Thoracic aorta (tissue), 2 donors: ENCODE measurements around the gene ICAM3. TPM values are rescaled to one million over a fixed set of nuclear protein-coding genes. Genes with fewer than 3 reads are reported as not detected.

Source experiments
- ATAC-seq: fragments of 150-250 bp; one replicate; pipeline ENCODE4 v1.8.0; 2017; ENCODE audit warnings: low read depth; ENCODE audit not compliant: insufficient number of reproducible peaks, low FRiP score
- DNase-seq: peaks from one replicate; pipeline ENCODE4 v3.0.0-alpha.2; 2020; ENCODE audit warnings: low spot score
- H3K27ac ChIP-seq, 2 donors: fragments of 200-600 bp; sonication (generic); 1 replicate in 1 of 2; 2 replicates in 1 of 2; pipeline ENCODE4 v1.5.1; 2016; ENCODE audit warnings: mild to moderate bottlenecking in 2 of 2, moderate library complexity in 2 of 2
- H3K27me3 ChIP-seq: fragments of 200-600 bp; sonication (generic); replicated peaks from 2 replicates; pipeline ENCODE4 v1.6.0; 2016; ENCODE audit warnings: mild to moderate bottlenecking; ENCODE audit not compliant: insufficient read depth
- H3K36me3 ChIP-seq: fragments of 200-600 bp; sonication (generic); one replicate; pipeline ENCODE4 v1.5.1; 2016
- H3K4me1 ChIP-seq, 2 donors: fragments of 200-600 bp; sonication (generic); 1 replicate in 1 of 2; 2 replicates in 1 of 2; pipeline versions ENCODE4 v1.5.1 to v1.6.0; 2016; ENCODE audit warnings: low read depth in 2 of 2, mild to moderate bottlenecking in 1 of 2; ENCODE audit not compliant: control insufficient read depth in 1 of 2
- H3K4me3 ChIP-seq: fragments of 200-600 bp; sonication (generic); 2 replicates; pipeline ENCODE4 v1.5.1; 2016; ENCODE audit warnings: mild to moderate bottlenecking
- H3K9me3 ChIP-seq: fragments of 200-600 bp; sonication (generic); 2 replicates; pipeline ENCODE4 v1.5.1; 2016
- CTCF ChIP-seq: fragments of 200-600 bp; sonication (generic); IDR thresholded peaks from one replicate; pipeline ENCODE4 v1.5.1; 2019; ENCODE audit warnings: antibody characterized with exemption
- total RNA-seq, 2 donors: library from RNA; depleted of rRNA; stranded (reverse); fragments of >200 nt; gene quantifications; one replicate each; pipeline versions ENCODE4 v1.1.0 to v1.2.3, GENCODE V29; 2016

Gene ICAM3
- total RNA-seq, 2 donors from 2014 or later = 3.5 to 8.0 TPM

GRCh38 chr19:10362259-10362658 lies 22.8 kb upstream of the ICAM3 start:
- Histone ChIP-seq H3K27me3 (no peaks in the 10 kb centered on the region), H3K27ac (no peak overlapping the region), H3K4me1 (no peaks in the 10 kb centered on the region), H3K36me3 (peaks cover 51% of the 10 kb centered on the region), H3K4me3 (no peak overlapping the region), H3K9me3 (no peaks in the 10 kb centered on the region)
- DNase-seq = no peak
- no peak for TF ChIP-seq CTCF
- ATAC-seq = no peak

- Histone ChIP-seq H3K27me3 (no peaks in the 10 kb centered on the region), H3K9me3 (no peaks in the 10 kb centered on the region), H3K4me3 (no peak overlapping the region), H3K36me3 (peaks cover 49% of the 10 kb centered on the region), H3K4me1 (no peaks in the 10 kb centered on the region), H3K27ac (no peak overlapping the region)
- no peak for DNase-seq
- TF ChIP-seq CTCF = no peak
- no peak for ATAC-seq
These were observed 22.2 kb upstream of the ICAM3 start for GRCh38 chr19:10361569-10362011.

DNA sequence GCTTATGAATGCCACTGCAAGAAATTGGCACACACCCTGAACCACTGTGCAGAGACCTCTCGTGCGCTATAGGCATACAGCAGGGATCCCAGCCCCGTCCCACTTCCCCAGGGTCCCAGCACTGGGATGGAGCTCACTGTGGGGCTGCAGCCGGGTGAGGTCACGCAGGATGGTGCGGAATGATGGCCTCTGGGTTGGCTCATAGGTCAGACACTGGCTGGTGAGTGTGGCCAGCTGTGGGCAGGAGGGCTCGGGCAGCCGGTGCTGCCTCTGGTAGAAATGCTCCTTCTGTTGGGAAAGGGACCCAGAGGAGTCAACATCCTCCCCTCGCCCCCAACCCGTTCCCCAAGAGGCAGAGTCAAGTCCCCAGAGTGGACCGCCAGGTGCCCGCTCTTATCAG lies 17.0 kb upstream of the ICAM3 start:
- Histone ChIP-seq H3K4me3 (no peak overlapping the region), H3K27ac (no peak overlapping the region), H3K9me3 (no peaks in the 10 kb centered on the region), H3K27me3 (no peaks in the 10 kb centered on the region), H3K4me1 (no peaks in the 10 kb centered on the region), H3K36me3 (peaks cover 45% of the 10 kb centered on the region)
- TF ChIP-seq CTCF = no peak
- ATAC-seq (no peak), DNase-seq (no peak)

DNA sequence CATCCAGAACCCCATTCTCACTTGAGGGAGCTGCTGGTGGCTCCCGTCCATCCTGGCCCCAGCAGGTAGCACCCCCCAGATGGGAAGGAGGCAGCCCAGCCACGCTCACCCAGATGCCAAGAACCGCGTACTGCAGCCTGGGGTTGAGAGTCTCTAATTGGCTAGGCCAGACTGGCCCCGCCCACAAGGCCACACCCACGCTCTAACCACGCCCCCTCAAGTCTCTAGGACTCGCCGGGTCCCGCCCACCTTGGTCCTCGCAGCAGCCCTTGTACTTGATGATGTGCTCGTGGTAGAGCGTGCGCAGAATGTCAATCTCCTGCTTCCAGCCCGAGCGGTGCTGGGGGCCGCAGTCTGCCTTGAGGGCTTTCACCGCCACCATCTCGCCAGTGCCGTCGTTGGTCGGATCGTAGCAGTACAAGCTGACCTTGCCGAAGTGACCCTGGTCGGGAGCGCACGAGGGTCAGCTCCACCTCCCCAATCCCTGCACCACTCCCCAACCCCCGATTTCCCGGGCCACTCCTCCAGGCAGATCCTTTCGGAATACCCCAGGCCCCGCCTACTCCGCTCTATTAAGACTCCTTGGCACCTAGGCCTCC lies 14.5 kb upstream of the ICAM3 start:
- Histone ChIP-seq H3K27ac (no peak overlapping the region), H3K4me1 (no peaks in the 10 kb centered on the region), H3K4me3 (no peak overlapping the region), H3K9me3 (no peaks in the 10 kb centered on the region), H3K36me3 (peaks cover 49% of the 10 kb centered on the region), H3K27me3 (no peaks in the 10 kb centered on the region)
- no peak for DNase-seq
- no peak for ATAC-seq
- TF ChIP-seq CTCF = no peak

DNA sequence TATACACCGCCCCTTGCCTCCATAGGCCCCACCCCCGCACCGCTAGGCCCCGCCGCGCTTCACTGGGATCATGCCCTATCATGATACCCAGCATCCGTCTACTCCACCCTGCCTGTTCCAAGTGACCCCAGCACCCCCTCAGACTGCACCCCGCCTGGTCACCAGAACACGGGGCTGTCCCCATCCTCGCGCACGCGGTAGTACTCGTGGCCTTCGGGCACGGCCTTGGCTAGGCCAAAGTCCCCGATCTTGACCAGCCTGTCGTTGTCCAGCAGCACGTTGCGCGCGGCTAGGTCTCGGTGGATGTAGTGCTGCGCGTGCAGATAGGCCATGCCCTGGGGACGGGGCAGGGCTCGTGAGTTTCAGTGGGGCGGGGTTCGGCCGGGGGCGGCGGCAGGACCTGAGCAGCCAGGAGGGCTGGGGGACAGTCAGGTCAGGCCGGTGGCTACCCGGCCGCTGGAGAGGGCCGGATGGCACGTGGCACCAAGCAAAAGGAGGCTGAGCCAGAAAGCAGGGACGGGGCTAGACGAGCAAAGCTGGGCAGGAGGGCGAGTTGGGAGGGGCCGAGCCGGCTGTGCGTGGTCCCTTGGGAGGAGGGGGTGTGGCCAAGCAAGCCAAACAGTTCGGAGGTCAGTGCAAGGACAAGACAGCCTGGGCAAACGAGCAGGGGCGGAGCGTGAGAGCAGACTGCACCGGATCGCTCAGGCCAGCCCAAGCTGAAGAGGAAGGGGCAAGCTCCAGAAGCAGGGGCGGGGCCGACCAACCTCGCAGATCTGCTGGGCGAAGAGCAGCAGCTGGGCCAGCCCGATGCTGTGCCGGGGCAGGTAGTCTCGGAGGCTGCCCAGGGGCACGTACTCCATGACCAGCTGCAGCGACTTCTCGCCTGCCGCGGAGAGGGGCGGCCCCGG lies 13.6 kb upstream of the ICAM3 start:
- ATAC-seq (no peak), DNase-seq (no peak)
- Histone ChIP-seq H3K27me3 (no peaks in the 10 kb centered on the region), H3K4me3 (no peak overlapping the region), H3K9me3 (no peaks in the 10 kb centered on the region), H3K4me1 (no peaks in the 10 kb centered on the region), H3K27ac (no peak overlapping the region), H3K36me3 (peaks cover 42% of the 10 kb centered on the region)
- no peak for TF ChIP-seq CTCF
